ENCODE results near the gene KRT72.

- TF ChIP-seq TCF7L2 (IDR thresholded peaks at IDR 0.05; ENCODE audit: low read depth, low read length) (no peak), ZFP62 (CRISPR knock-in tag; IDR thresholded peaks at IDR 0.05) (no peak), HNRNPL (IDR thresholded peaks at IDR 0.05; ENCODE audit: low read depth, low read length) (no peak), U2AF2 (IDR thresholded peaks at IDR 0.05; ENCODE audit: low read depth, low read length) (no peak), ZGPAT (CRISPR knock-in tag; IDR thresholded peaks at IDR 0.05) (no peak), CTCF (CRISPR knock-in tag; IDR thresholded peaks at IDR 0.05) (no peak), ZFX (CRISPR knock-in tag; IDR thresholded peaks at IDR 0.05; ENCODE audit: low read depth) (no peak), CREB1 (IDR thresholded peaks at IDR 0.05) (no peak), CREB1 (CRISPR knock-in tag; IDR thresholded peaks at IDR 0.05) (no peak), ZBTB38 (CRISPR knock-in tag; IDR thresholded peaks at IDR 0.05) (no peak), TAF1 (CRISPR knock-in tag; IDR thresholded peaks at IDR 0.05) (no peak), EZH2 (conservative IDR thresholded peaks at IDR 0.05; ENCODE audit: low read depth, low read length) (no peak), GATAD1 (CRISPR knock-in tag; IDR thresholded peaks at IDR 0.05) (no peak), PBX3 (CRISPR knock-in tag; IDR thresholded peaks at IDR 0.05; ENCODE audit: borderline replicate concordance) (no peak), MAFF (IDR thresholded peaks at IDR 0.05; ENCODE audit: low read depth, low read length) (no peak)
Observed at GRCh38 chr12:52575948-52576347, 25.3 kb downstream of the KRT72 start.
